Activated CD4-positive, alpha-beta T cell treated with anti-CD3 and anti-CD28 coated beads for 4 hours (primary cell): ENCODE data around the gene OR6V1.

Experiments used
- DNase-seq, 2 donors: peaks; one replicate each; pipeline ENCODE4 v3.0.0-alpha.2; 2020

Gene OR6V1, protein sequence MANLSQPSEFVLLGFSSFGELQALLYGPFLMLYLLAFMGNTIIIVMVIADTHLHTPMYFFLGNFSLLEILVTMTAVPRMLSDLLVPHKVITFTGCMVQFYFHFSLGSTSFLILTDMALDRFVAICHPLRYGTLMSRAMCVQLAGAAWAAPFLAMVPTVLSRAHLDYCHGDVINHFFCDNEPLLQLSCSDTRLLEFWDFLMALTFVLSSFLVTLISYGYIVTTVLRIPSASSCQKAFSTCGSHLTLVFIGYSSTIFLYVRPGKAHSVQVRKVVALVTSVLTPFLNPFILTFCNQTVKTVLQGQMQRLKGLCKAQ

DNA sequence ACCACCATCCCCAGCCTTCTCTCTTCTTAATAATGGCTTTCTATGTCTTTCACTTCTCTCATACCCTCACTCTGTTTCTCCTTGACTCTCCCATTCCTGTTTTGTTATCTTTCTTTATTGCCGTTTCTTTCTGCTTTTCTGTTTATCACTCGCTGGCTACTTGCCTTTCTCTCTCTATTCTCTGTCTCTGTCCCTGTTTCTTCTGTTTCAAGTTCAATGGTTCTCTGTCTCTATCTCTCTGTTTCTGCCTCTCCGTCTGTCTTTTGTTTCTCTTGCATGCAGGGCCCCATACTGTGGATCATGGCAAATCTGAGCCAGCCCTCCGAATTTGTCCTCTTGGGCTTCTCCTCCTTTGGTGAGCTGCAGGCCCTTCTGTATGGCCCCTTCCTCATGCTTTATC lies at the start of gene OR6V1:
OR6V1 (plus strand) TSS at position 301 of the 400 bp plus-strand sequence; CDS start at position 301, 0 bp downstream.
- no peak for DNase-seq

DNA sequence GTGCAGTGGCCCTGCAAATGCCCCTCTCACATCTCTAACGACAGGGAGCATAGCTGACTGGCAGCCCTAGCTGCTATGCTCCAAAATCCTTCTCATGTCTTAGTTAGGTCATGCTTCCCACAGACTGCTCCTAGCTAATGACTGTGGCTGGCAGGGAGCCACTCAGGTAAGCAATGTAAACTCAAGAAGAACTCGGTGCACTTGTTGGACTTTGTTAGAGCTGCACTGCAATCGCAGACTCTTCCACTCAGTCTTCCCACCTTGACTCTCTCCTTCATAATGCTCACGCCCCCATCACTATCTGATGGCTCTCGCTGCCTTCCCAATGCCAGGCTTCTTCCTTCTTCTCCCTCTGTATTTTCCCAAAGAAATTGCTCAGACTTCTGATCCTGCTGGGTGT lies 49.2 kb upstream of the OR6V1 start:
- no peak for DNase-seq

DNA sequence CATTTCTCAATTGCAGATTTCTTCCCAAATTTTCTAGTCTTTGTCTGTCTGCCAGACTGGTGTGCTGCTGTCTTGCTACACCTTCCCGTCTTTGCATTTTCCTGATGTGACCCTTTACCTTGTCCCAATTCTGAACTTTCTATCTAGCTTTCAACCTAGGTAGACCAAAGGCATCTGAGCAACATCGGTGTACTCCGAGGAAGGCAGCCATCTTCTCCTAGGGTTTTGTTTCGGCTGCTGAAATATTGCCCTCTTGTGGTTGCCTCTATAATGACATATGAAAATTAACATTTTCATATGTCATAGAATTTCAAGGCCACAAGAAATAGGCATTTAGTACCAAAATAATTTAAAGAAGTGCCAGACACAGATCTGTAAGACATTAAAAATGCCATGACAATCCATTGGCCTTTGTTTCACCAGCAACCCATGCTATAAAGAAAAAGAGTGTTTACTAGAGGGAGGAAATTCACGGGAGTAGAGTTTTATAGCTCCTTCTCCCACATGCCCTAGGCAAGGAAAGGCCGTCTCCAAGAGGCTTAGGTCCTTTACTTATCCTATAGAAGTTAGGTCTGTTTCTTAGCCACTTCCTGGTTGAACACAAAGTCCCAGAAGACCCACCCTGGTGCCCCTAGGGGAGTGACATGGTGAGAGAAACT lies 48.6 kb upstream of the OR6V1 start:
- DNase-seq = peak; percentile 39 to 43

DNA sequence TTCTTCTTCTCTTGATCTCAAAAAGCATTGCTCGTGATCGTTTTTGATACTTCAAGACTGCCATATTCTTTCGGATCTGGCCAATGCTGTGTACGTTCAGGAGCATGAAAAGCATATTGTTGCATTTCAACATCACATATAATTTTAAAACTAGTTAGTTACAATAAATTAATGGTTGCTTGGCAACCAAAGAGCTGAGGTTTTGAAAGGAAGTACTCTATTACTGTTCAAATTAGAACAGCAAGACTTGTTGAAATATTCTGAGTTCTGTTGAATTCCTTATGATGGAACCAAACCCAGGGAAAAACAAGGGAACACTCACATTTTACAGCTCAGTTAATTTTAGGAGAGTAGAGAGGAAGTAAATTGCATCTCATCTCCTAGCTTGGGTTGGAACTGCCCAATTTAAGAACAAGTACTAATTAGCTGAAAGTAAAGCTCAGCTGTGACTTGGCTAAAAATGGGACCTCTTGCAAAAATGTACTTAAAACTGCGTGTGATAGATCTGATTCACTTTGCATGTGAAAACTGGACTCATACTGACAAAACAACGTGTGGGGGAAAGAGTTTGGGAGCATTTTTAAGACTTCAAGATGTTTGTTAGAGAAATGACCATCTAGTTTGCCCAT lies 46.4 kb upstream of the OR6V1 start:
- DNase-seq = no peak

DNA sequence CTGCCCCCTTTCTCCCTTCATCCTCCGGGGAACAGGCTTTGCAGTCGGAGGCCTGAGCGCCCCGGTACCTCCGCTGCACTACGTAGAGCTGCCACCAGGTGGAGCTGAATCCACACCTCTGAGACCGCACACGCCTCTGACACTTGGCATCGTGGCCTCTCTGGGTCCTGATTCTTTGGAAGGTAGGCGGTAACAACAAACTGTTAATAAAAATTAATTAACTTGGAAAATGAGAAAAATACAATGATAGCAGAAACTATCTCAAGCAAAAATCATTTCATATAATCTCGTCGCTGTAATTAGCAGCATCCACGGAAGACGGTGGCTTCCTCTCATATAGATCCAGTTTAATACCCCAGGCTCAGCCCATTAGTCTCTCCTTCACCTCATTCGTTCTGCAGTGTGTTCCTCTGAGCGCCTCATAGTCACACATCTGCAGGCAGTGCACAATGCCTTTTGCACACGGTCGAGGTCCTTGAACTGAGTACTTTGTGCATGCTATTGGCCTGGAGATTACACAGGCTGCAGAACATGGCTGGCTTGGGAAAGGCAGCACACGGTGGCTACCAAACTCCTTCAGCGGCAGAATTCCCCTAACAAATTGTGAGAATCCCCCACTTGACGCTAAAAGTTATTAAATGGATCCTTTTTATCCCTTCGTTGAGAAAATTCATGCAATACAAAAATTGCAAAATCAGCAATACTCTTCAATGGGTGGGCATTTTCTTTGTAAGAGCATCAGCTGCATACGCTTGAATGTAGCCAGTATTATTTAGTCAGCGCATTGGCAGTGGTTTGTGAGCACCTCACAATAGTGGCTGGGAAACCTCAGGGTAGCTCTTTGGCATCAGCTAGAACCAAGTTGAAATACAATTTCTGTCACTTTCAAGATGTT lies 43.9 kb upstream of the OR6V1 start:
- peak; percentile 70 to 84 for DNase-seq

DNA sequence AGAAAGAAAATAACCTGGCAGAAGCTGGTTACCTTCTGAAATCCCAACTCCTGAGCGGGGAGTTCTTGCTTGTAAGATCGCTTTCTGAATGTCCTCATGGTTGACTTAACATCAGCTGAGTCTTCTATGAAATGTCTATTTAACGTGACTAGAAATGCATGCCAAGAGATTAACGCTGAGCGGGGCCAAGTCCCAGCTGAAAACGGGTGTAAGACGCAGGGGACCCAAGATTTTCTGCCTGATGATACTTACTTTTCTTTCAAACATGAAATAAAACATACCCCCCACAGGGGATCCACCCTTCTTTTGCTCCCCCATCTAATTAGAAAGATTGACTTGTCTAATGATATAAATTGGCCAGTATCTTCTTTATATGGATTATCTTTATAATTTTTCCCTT lies 40.1 kb upstream of the OR6V1 start:
- DNase-seq = no peak

DNA sequence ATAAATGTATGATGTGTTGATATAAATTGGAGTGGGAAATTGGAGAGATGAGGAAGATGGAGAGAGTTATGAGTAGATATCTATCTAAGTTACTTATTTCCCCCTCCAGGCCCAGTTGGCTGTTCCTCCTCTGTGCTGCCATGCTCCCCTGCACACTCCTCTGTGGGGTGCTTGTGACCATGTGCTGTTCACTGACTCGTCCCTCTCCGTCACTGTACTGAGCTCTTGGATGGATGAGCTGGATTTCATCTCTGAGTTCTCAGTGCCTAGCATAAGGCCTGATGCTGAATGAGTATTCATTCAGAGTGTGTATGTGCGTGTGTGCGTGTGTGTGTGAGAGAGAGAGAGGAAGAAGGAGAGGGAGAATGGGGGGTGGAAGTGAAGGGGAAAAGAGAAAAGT lies 39.7 kb upstream of the OR6V1 start:
- DNase-seq = no peak

DNA sequence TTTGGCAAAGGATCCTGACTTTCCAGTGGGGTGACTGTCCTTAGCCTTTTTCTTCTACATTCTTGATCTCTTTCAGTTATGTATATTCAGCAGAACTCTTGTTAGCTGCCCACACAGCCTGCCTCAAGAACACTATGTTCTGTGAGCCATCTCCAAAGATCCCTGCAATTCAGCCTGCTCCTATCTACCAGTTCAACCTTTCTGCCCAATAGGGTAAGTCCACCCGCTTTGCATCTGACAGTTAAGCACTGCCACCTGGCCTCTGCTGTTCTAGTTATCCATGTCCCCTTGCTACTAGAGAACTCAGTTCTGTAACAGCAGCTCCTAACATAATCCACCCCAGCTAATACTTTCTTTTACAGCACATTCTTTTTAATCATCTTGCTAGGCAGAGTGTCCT lies 38.7 kb upstream of the OR6V1 start:
- DNase-seq = no peak

DNA sequence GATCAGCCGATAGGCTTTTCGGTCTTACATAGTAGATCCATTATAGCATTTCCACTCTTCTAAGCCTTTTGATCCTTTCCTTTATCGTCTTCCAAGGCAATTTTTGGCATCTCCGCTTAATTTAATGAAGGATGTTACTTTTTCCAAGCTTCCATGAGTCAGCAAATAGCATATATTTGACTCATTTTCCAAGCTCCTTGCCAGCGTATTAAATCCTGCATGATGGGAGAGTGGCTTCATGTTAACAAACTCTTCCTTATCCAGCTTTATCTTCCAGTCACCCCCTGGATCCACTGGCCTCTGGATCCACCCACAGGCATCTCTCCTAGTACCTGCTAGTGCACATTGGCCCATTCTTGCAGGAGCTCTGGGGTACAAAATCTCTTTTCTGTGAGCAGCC lies 38.2 kb upstream of the OR6V1 start:
- DNase-seq = no peak

DNA sequence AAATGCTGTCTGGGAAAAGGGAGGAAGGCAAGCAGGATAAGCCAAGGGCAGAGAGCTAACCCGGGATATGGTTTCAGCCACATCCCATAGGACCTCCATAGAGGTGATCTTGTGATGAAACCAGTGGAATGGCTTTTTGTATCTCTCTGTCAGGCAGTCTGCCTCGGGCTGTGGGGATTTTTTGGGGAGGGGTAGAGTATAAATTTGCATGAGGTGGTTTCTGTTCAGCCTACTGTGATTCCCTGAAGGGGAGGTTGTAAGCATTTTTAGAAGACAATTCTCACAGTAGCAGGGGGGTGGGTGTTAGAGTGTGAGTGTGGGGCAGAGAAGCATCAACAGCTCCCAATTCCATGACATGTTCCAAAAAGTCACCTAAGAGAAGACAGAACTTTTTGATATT lies 37.1 kb upstream of the OR6V1 start:
- no peak for DNase-seq

DNA sequence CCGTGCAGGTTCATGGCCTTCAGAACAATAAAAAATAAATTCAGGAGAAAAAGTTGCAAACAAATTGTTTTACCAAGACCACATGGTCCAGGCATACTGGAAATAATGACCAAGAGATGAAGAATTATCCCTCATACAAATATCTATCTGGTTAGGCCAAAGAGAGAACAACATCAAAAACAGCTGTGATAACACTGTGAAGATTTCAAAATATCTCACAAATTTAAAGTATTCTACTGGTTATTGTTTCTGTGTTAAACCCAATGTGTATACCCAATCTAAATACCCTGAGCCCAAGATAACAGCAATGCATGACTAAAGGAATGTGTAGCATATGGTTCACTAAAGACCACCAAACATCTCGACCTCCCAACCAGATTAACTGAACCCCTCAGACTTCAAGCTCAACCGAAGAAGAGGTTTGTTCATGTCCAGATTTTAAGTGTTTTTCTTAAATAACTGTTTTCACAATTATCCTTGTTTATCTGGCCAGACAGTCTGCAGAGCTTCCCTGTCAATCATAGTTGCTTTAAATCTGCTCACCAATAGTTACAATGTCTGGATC lies 36.1 kb upstream of the OR6V1 start:
- no peak for DNase-seq

DNA sequence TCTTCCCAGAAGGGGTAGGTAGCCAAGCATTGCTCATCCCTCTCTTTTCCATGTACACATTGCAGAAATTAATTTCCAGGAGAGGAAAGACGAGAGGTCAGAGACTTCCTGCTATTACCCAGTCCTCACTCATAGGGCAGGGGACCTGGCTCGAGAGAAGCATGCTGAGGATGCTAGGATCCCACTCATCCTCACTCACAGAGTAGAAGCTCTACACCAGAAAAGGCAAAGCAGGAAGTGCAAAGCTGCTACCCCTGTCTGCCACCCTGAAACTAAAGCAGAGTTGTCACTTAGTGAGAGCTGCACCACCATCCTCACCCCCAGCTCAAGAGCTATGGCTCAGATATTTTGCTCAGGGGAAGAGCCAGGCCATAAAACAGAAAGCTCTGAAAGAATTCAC lies 35.1 kb upstream of the OR6V1 start:
- no peak for DNase-seq

DNA sequence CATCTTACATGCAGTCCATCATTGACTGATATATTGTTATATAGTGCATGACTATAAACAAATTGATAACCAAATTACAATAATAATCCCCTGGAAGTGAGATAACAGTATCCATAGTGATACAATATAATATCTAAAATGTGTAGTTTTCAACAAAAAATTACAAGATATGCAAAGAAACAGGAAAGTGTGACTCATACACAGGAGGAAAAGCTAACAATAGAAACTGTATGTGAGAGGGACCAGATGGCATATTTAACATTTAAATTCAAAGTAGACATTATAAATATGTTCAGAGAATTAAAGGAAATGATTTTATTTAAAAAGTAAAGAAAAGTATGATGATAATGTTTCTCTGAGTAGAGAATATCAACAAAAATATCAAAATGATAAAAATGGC lies 33.2 kb upstream of the OR6V1 start:
- no peak for DNase-seq

DNA sequence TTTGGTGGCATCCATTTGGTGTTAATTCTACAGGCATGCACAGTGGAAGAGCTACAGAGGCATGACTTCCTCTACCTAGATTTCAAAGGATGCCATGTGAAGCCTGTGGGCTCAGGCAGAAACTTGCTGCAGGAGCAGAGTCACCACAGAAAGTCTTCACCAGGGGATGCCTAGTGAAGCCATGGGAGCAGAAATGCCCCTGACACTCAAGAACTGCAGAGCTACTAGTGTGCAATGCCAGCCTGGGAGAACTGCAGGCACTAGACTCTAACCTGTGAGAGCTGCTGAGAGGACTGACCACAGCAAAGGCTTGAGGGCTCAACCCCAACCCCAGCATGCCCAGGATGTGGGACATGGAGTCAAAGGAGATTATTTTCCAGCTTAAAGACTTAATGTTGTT lies 29.1 kb upstream of the OR6V1 start:
- DNase-seq = no peak

DNA sequence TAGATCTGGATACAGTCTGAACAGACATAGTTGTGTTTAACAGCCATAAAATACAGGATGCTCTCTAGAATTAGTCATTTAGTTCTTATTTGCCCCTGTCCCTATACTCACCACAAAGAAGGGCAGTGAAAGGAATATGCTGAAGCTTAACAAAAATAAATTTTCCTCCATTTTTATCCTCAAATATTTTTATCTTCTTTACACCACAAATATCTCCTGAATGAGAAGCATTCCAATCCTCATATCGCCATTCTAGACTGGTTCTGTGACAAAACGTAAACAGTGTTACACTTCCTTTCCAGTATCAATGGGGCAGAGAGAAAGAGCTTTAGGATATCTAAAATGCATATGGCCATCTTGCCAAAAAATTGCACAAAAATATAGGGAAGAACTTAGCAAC lies 26.8 kb upstream of the OR6V1 start:
- no peak for DNase-seq

DNA sequence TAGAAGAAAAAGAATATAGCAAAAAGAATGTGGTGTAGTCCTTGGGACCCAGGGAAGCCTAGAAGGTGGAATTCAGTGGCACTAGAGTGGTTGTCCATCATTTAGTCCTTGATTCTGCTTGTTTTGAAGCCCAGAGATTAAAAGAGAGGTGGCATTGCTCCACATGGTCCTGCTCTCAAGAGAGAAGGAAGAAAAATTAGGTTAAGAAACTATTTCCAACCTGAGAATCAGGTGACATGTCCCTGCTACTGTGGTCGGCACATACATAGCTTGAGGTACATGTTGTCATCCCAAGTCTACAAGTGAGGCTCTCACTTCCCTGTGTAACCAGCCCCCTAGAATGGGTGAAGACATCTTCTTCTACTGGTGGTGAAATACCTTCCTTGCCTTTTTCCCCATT lies 25.1 kb upstream of the OR6V1 start, which contains the start of gene OR9A2:
OR9A2 (minus strand) TSS at position 101 of the 400 bp plus-strand sequence; CDS start at position 101, 0 bp downstream.
- DNase-seq = no peak

DNA sequence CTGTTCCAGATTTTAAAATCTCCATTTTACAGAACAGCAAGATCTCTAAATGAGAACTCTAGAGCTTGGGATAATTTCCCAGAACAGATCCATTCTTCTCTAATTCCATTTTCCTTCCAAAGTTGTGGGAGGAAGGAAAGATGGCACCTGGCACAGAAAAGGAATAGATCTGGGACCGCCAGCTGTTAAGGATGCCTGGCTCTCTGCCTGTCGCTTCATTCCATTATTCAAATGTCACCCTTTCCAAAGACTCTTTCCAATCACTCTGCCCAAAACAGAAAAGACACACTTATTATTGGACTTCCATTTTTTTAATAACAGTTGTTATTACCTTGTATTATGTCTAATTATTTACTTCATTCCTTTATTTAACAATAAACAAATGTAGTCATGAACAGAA lies 24.5 kb upstream of the OR6V1 start:
- DNase-seq = no peak

DNA sequence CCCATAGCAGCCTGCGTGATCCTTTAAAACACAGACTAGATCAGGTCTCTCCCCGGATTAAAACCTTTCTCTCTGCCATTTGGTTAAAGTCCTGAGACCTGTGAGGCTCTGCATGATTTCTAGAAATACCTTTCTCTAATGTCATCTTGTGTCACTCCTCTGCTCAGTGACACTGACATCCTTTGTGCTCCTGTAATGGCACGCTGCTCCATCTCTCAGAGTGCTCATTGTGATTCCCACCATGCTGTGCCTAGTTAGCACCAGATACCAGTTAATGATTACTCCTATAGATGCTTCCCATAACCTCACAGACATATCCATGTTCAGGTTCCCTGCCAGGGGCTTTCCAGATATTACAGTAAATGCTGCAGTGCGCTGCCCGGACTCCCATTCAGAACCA lies 13.5 kb upstream of the OR6V1 start:
- DNase-seq = no peak

DNA sequence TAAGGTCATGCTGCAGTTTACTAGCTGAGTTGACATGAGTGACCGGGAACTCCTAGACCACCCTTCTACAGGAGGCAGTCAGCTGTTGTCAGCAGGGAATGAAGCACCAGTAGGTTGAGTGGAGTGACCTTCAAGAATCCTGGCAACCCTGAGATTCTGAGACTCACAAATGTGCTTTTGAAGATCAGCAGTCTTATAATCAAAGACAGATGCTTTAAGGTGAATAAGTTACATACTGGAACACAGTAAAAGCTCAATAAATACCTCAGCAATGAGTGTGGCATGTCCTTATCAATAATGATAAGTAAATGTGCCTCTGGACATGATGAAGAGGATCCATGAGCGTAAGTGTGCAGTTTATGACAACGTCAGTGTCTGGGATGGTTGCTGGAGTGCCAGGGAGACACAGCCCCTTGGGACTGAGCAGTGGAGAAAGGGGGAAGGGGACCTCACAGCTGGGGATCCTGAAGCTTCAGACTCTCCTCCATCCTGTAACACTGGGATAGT lies 11.9 kb upstream of the OR6V1 start:
- no peak for DNase-seq

DNA sequence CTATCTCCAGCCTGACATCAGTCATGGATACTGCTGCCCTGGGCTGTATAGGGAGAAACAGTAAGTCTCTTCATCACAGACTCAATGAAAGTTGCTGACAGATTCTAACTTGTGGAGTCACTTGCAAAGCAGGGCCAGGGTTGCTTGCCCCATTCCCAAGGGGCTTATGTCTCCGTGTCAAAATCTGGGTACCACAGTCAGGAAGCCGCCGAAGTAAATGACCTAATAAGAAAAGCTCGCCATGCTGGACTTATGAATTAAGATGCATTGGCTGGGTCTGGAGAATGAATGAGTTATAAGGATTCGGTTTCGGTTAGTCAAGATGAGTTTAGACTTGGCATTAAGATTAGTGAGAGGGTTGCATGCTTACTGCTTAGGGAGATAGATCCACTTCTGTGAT lies 10.8 kb upstream of the OR6V1 start:
- DNase-seq = no peak

DNA sequence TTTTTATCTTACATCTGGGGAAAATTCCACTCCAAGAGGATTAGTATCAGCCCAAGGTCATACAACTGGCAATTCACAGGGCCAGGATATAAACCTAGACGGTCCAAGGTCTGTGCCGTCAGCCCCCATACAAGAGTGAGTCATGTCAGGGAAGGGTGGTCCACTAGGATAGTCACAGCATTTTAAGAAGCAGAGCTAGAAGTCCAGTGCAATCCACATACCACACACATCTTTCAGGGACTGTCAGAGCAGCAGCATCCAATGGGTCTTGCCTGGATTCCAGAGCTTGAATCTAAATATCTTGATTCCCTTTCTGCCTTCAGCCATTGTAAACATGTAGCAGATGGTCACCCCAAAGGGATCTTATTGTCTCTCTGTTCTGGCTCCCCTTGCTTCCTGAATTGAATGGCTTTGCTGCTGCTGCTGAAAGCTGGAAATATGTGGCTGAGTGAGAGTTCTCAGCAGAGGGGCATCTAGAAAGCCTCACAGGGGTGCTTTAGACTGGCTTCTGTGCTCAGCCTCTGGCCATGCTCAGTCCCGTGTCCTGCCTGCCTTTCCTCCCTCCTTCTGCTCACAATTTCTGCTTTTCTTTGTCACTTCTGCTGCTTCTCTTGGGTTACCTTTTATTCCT lies 9.9 kb upstream of the OR6V1 start:
- no peak for DNase-seq

DNA sequence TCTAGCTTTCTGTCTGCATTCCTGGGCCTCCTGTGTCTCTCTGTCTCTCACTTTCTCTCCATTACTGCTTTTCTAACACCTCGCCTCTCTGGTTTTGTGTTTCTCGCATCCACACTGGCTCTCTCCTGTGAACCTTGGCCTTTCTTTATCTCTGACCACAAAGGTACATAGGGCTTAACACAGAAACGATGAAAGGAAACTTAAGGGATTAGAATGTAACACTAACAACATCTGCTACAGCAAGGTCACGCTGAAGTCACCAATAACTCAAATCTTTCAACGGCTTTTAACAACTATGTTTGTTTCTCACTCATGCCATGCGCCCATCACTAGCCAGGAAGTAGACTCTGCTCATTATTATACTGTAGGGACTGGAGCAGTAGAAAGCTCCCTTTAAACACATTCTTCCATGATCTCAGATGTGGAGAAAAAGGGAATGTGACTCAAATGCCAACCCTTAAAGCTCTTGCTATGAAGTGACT lies 9.3 kb upstream of the OR6V1 start:
- DNase-seq = no peak
